Epithelial cell of proximal tubule (primary cell): Measurements from ENCODE around the gene LSM4. TPM values are rescaled to one million over a fixed set of nuclear protein-coding genes. Genes with fewer than 3 reads are reported as not detected.

Source experiments
- DNase-seq: peaks from one replicate; pipeline ENCODE4 v3.0.0-alpha.2; 2011; ENCODE audit warnings: low read depth
- H3K4me3 ChIP-seq: 2 replicates; pipeline ENCODE4 v1.5.1; 2011; ENCODE audit warnings: low read depth, mild to moderate bottlenecking, low read length
- CTCF ChIP-seq: conservative IDR thresholded peaks from 2 replicates; pipeline ENCODE4 v1.5.1; 2012; ENCODE audit warnings: low read depth, mild to moderate bottlenecking, low read length
- total RNA-seq: library from RNA; depleted of rRNA; stranded (reverse); fragments of >200 nt; gene quantifications from 2 replicates; pipeline ENCODE4 v1.2.3, GENCODE V29; 2015

LSM4 gene
- total RNA-seq, 1 donor from 2014 or later, result 490 TPM

DNA sequence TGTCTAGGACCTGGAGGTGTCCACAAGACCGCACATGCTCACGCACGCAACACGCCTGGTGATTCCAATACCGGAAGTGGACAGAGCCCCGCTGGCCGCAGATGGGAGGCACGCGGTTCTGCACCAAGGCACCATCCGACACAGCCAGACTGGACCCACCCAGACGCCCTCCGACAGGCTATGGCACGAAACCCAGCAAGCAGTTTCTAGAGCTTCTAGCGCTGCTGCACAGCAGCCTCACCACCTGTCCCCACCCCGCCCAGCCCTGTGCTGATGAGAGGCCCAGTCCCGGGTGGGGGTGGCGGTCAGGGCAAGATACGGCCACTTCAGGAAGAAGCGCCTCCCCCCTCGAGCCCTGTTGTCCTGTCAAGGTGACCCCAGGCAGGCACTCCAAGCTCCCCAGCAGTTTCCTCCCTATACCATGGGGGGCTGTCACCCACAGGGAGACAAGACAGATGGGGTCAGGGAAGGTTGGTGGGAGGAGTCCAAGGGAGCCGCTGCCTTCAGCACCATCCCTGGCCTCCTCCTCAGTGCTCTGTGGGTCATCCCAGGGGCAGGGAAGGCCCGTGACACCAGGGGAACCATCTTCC, 11.3 kb downstream of the LSM4 start:
- H3K4me3 ChIP-seq, result no peak overlapping the region
- no peak for TF ChIP-seq CTCF
- DNase-seq, result no peak

DNA sequence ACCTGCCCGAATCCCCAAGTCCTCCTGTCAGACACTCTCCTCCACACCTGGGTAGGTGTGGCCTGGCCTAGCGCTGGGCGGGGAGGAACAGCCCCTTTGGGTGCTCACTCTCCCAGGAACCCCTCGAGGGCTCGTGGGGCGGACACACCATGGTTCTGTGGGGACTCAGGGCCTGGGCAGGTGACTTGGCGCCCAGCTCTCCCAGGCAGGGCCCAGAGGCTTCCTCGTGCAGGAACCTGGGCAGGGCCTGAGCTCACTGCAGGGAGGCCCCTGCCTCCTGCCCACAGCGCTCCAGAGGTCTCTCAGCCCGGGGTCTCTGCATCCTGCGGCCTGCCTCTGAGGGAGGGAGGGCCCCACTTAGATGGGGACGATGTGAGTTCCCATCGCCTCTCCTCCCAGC, 11.9 kb downstream of the LSM4 start:
- TF ChIP-seq CTCF, result no peak
- DNase-seq, result no peak
- H3K4me3 ChIP-seq, result no peak overlapping the region

GRCh38 chr19:18310118-18310909, 12.6 kb downstream of the LSM4 start:
- no peak for TF ChIP-seq CTCF
- DNase-seq, result no peak
- H3K4me3 ChIP-seq, result no peak overlapping the region

GRCh38 chr19:18309525-18310064, 13.3 kb downstream of the LSM4 start:
- no peak for TF ChIP-seq CTCF
- no peak overlapping the region for H3K4me3 ChIP-seq
- DNase-seq, result no peak

GRCh38 chr19:18308948-18309325, 13.9 kb downstream of the LSM4 start:
- no peak for TF ChIP-seq CTCF
- no peak overlapping the region for H3K4me3 ChIP-seq
- DNase-seq, result no peak

DNA sequence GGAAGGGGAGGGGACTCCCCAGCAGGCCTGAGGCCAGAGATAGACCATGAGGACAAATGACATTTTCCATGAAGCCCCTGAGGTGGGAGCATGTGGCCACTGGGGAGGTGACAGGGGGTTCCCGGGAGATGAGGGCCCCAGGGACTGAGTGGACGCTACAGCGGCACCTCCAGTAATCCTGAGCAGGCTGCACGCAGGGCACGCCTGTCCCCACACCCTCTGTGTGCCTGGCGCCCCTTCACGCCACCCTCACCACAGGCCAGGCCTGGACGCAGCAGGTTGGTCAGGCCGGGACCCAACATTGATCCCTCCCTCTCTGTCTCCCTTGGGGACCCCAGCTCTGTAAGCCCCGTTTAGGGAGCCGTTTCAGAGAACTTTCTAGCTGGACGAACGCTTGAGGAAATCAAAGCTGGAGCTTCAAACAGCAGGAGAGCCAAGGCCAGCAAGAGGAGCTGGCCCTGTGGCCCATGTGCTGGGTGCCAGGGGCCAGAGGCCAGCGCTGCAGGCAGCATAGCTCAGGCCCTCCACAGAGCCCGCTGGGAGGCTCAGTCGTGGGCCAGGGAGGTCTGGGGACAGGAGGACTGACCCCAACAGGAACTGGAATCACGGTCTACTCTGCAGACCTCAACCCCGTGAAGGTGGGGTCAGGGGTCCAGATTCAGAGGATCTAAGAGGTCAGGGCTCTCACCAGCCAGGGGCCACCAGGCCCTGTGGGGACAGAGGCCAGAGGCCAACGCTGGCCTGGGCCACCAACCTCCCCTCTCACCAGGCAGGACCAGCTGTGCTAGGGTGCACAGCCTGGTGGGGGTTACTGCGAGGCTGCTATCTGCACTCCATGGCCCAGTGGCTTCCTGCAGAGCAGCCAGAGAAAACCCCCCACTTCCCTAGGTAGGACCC, 14.6 kb downstream of the LSM4 start:
- TF ChIP-seq CTCF, result no peak
- DNase-seq, result no peak
- no peak overlapping the region for H3K4me3 ChIP-seq
